AML-193 (cell line): ENCODE results near the gene MYH13.
"Not testable (repeated sequence)": the region's sequence is repeated elsewhere in the genome, so short reads cannot be mapped to it uniquely, and the experiment has no call there.

Experiments used
- DNase-seq, 2 experiments: peaks; one replicate each; lab custom pipeline; 2025; lab: John Stamatoyannopoulos, UW

MYH13 gene

GRCh38 chr17:10304758-10305300 is 68.0 kb downstream of the MYH13 start:
- no peak for DNase-seq

GRCh38 chr17:10297691-10298090 is 75.1 kb downstream of the MYH13 start:
- DNase-seq: no peak

- DNase-seq: peak; percentile 21 to 48
Observed at GRCh38 chr17:10295728-10296343, 77.0 kb downstream of the MYH13 start.

GRCh38 chr17:10294180-10294579 is 78.6 kb downstream of the MYH13 start:
- DNase-seq: no peak

- DNase-seq: no peak
Observed at GRCh38 chr17:10292057-10292937, 80.5 kb downstream of the MYH13 start.

- not testable (repeated sequence) for DNase-seq
Observed at GRCh38 chr17:10291576-10291975, 81.2 kb downstream of the MYH13 start.

- no peak for DNase-seq
Observed at GRCh38 chr17:10290041-10290440, 82.8 kb downstream of the MYH13 start.

- DNase-seq: no peak
Observed at GRCh38 chr17:10286324-10286723, 86.5 kb downstream of the MYH13 start.

GRCh38 chr17:10285896-10286295 is 86.9 kb downstream of the MYH13 start:
- no peak for DNase-seq

GRCh38 chr17:10280068-10280467 is 92.7 kb downstream of the MYH13 start:
- DNase-seq: no peak

GRCh38 chr17:10278218-10278617 is 94.6 kb downstream of the MYH13 start:
- no peak for DNase-seq

GRCh38 chr17:10276436-10276835 is 96.4 kb downstream of the MYH13 start:
- DNase-seq: no peak

GRCh38 chr17:10275418-10275817 is 97.4 kb downstream of the MYH13 start:
- no peak for DNase-seq

GRCh38 chr17:10271106-10271562 is 101.7 kb downstream of the MYH13 start:
- DNase-seq: no peak

- no peak for DNase-seq
Observed at GRCh38 chr17:10270258-10270657, 102.5 kb downstream of the MYH13 start.

- DNase-seq: no peak
Observed at GRCh38 chr17:10268005-10268404, 104.8 kb downstream of the MYH13 start.

- DNase-seq: no peak
Observed at GRCh38 chr17:10266296-10266876, 106.4 kb downstream of the MYH13 start.

GRCh38 chr17:10265100-10265810 is 107.6 kb downstream of the MYH13 start:
- no peak for DNase-seq

- DNase-seq: no peak
Observed at GRCh38 chr17:10264051-10264450, 108.8 kb downstream of the MYH13 start.

- no peak for DNase-seq
Observed at GRCh38 chr17:10262451-10262850, 110.4 kb downstream of the MYH13 start.

GRCh38 chr17:10261098-10261497 is 111.7 kb downstream of the MYH13 start:
- no peak for DNase-seq
